GM23338 (cell line): ENCODE measurements around the gene ZNF385B.

Experiments
- EZH2phosphoT487 ChIP-seq: fragments of 200-600 bp; sonication (generic); IDR thresholded peaks from one replicate; pipeline ENCODE4 v1.8.1; 2018; ENCODE audit warnings: antibody characterized with exemption; ENCODE audit not compliant: unreplicated experiment
- JUNB ChIP-seq: IDR thresholded peaks from one replicate; pipeline ENCODE4 v1.6.1; 2016; ENCODE audit warnings: antibody characterized with exemption; ENCODE audit not compliant: unreplicated experiment
- POLR2AphosphoS5 ChIP-seq: IDR thresholded peaks from 2 replicates; pipeline ENCODE4 v1.6.1; 2016; ENCODE audit warnings: antibody characterized with exemption, low read depth
- REST ChIP-seq: IDR thresholded peaks from one replicate; pipeline ENCODE4 v1.6.1; 2018; ENCODE audit warnings: antibody characterized with exemption; ENCODE audit not compliant: unreplicated experiment
- STAT1 ChIP-seq: IDR thresholded peaks from one replicate; pipeline ENCODE4 v1.6.1; 2016; ENCODE audit warnings: antibody characterized with exemption; ENCODE audit not compliant: unreplicated experiment
- ZNF114 ChIP-seq: fragments of 250-450 bp; sonication (Bioruptor Pico); IDR thresholded peaks from 2 replicates; pipeline ENCODE4 v1.5.0; 2020; ENCODE audit warnings: mild to moderate bottlenecking, moderate library complexity
- ZNF331 ChIP-seq: fragments of 250-450 bp; sonication (Bioruptor Pico); IDR thresholded peaks from 2 replicates; pipeline ENCODE4 v1.5.0; 2020; ENCODE audit warnings: low read depth, mild to moderate bottlenecking, moderate library complexity
- TF ChIP-seq, protein P1 (sequence below), 2 experiments: fragments of 200-600 bp in 1 of 2; sonication (generic) in 1 of 2; conservative IDR thresholded peaks; 2 replicates each; pipeline versions ENCODE4 v1.5.1 to v1.6.1; 2016 to 2017; ENCODE audit warnings: antibody characterized with exemption in 2 of 2, low read depth in 2 of 2, mild to moderate bottlenecking in 2 of 2, moderate library complexity in 1 of 2

DNA sequence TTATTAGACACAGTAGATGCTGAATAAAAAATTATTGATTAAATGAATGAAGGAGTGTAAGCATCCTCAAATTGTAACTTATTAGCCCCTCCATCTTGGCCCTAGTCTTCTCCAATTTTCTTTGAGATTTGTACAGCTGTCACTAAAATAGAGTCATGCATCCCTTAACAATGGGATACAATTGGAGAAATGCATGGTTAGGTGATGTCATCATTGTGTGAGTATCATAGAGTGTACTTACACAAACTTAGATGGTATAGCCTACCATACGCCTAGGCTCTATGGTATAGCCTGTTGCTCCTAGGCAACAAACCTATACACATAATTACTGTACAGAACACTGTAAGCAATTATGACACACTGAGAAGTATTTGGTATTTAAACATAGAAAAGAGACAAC, 38.3 kb upstream of the ZNF385B start:
- TF ChIP-seq, protein P1, sequence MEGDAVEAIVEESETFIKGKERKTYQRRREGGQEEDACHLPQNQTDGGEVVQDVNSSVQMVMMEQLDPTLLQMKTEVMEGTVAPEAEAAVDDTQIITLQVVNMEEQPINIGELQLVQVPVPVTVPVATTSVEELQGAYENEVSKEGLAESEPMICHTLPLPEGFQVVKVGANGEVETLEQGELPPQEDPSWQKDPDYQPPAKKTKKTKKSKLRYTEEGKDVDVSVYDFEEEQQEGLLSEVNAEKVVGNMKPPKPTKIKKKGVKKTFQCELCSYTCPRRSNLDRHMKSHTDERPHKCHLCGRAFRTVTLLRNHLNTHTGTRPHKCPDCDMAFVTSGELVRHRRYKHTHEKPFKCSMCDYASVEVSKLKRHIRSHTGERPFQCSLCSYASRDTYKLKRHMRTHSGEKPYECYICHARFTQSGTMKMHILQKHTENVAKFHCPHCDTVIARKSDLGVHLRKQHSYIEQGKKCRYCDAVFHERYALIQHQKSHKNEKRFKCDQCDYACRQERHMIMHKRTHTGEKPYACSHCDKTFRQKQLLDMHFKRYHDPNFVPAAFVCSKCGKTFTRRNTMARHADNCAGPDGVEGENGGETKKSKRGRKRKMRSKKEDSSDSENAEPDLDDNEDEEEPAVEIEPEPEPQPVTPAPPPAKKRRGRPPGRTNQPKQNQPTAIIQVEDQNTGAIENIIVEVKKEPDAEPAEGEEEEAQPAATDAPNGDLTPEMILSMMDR (conservative IDR thresholded peaks at IDR 0.05; ENCODE audit: low read depth in 2 of 2): no peak
- TF ChIP-seq POLR2AphosphoS5: no peak
- TF ChIP-seq ZNF331 (CRISPR knock-in tag): no peak
- no peak for TF ChIP-seq REST
- no peak for TF ChIP-seq ZNF114 (CRISPR knock-in tag)
- TF ChIP-seq JUNB: no peak
- no peak for TF ChIP-seq EZH2phosphoT487
- no peak for TF ChIP-seq STAT1
